Sigmoid colon (tissue), 7 donors: Measurements from ENCODE around the gene CD27. TPM values are rescaled to one million over a fixed set of nuclear protein-coding genes. Genes with fewer than 3 reads are reported as not detected.
"Not testable (repeated sequence)": the region's sequence is repeated elsewhere in the genome, so short reads cannot be mapped to it uniquely, and the experiment has no call there.

Experiments
- DNase-seq: peaks from one replicate; pipeline ENCODE4 v3.0.0-alpha.2; 2019
- H3K27ac ChIP-seq, 4 donors: fragments of 200-600 bp; sonication (generic); one replicate each; pipeline ENCODE4 v1.5.1; 2016 to 2019; ENCODE audit warnings: mild to moderate bottlenecking in 1 of 4
- H3K27me3 ChIP-seq, 3 donors: fragments of 200-600 bp; sonication (generic); one replicate each; pipeline ENCODE4 v1.5.1; 2019; ENCODE audit warnings: mild to moderate bottlenecking in 1 of 3
- H3K36me3 ChIP-seq, 4 donors: fragments of 200-600 bp; sonication (generic); one replicate each; pipeline ENCODE4 v1.5.1; 2016 to 2019
- H3K4me1 ChIP-seq, 4 donors: fragments of 200-600 bp; sonication (generic); one replicate each; pipeline ENCODE4 v1.5.1; 2017 to 2019
- H3K4me3 ChIP-seq, 4 donors: fragments of 200-600 bp; sonication (generic); one replicate each; pipeline ENCODE4 v1.5.1; 2017 to 2019; ENCODE audit warnings: mild to moderate bottlenecking in 2 of 4, moderate library complexity in 1 of 4
- H3K9me3 ChIP-seq, 4 donors: fragments of 200-600 bp in 3 of 4; sonication (generic) in 3 of 4; one replicate each; pipeline versions ENCODE4 v1.5.1 to v1.6.1; 2013 to 2019
- EP300 ChIP-seq, 4 donors: sonication (generic); formaldehyde crosslinking; IDR thresholded peaks; one replicate each; pipeline ENCODE4 v1.6.1; 2017; ENCODE audit warnings: antibody characterized with exemption in 4 of 4
- POLR2A ChIP-seq, 2 donors: fragments of 450-650 bp; IDR thresholded peaks; one replicate each; pipeline ENCODE4 v1.6.1; 2016; ENCODE audit warnings: antibody characterized with exemption in 2 of 2, mild to moderate bottlenecking in 2 of 2, moderate library complexity in 2 of 2
- POLR2AphosphoS5 ChIP-seq, 4 donors: sonication (generic); formaldehyde crosslinking; IDR thresholded peaks; one replicate each; pipeline ENCODE4 v1.6.1; 2017; ENCODE audit warnings: antibody characterized with exemption in 4 of 4
- WGBS, 2 donors: extraction: QIAGEN DNeasy Blood & Tissue Kit; methylation state at CpG; one replicate each; pipeline ENCODE4 v1.1.7; 2013; 5-methylcytosine and 5-hydroxymethylcytosine counted together
- intact Hi-C: fragments of 100-400 bp; cut with DNase I; formaldehyde crosslinking; loops from one replicate; pipeline ENCODE4 v1.15.1; 2023
- polyA plus RNA-seq, 3 donors: library from polyadenylated mRNA; stranded (reverse); fragments of 200-250 nt; gene quantifications; one replicate each; pipeline ENCODE4 v1.2.3, GENCODE V29; 2013
- total RNA-seq, 4 donors: library from RNA; depleted of rRNA; stranded (reverse); fragments of >200 nt; gene quantifications; one replicate each; pipeline ENCODE4 v1.1.0, GENCODE V29; 2016
- TF ChIP-seq, protein P1 (sequence below), 4 experiments: fragments of 450-650 bp in 3 of 4; fragments of 200-600 bp in 1 of 4; IDR thresholded peaks; one replicate each; pipeline ENCODE4 v1.5.1; 2016 to 2019; ENCODE audit warnings: antibody characterized with exemption in 4 of 4, mild to moderate bottlenecking in 3 of 4, moderate library complexity in 2 of 4
- donor health status: healthy with polysubstance abuse.
- donor health status: Bipolar disorder and iron deficiency.
- donor health status: healthy.

CD27 gene
- total and polyA plus RNA-seq, 7 donors: 0.60 to 29.0 (median 1.6) TPM; not detected in 3

DNA sequence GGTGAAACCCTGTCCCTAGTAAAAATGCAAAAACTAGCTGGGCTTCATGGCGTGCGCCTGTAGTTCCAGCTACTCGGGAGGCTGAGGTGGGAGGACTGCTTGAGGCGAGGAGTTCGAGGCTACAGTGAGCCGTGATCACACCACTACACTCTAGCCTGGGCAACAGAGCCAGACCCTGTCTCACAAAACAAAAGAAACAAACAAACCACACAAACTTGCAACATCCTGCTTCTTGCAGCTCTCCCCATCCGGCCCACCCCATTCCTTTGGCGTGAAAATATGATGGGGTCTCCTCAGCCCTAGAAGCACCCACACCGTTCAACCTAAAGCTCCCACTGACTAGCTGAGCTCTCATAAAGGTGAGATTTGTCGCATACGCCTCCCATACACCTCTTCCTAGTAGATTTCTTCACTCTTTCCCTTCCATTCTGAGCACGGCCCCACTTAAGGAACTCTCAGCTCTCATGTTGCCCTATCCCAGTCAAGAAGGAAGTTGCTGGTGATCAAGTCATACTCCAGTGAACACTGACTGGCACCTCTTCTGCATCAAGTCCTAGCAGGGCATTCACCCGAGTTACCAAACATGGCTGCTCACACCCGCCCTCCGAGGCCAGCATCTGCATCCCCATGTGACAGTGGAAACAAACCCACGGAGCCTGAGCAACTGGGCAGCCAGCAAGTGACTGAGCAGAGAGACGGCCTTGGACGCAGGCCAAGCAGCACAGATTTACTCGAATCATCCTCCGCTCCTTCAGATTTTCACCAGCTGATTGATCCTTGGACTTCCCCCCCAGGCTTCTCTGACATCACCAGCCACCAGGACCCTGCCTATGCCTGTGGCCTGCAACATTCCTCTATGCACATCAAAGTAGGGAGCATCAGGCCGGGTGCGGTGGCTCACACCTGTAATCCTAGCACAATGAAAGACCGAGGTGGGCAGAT, 18.9 kb upstream of the CD27 start:
- intact Hi-C loops: no loop called here
- Histone ChIP-seq H3K4me1 (peaks cover 0 to 23% (median 19%) of the 10 kb centered on the region in 4 donors), H3K36me3 (no peaks in the 10 kb centered on the region), H3K9me3 (no peaks in the 10 kb centered on the region), H3K27me3 (no peaks in the 10 kb centered on the region), H3K27ac (no peak overlapping the region), H3K4me3 (no peak overlapping the region)
- TF ChIP-seq, protein P1, sequence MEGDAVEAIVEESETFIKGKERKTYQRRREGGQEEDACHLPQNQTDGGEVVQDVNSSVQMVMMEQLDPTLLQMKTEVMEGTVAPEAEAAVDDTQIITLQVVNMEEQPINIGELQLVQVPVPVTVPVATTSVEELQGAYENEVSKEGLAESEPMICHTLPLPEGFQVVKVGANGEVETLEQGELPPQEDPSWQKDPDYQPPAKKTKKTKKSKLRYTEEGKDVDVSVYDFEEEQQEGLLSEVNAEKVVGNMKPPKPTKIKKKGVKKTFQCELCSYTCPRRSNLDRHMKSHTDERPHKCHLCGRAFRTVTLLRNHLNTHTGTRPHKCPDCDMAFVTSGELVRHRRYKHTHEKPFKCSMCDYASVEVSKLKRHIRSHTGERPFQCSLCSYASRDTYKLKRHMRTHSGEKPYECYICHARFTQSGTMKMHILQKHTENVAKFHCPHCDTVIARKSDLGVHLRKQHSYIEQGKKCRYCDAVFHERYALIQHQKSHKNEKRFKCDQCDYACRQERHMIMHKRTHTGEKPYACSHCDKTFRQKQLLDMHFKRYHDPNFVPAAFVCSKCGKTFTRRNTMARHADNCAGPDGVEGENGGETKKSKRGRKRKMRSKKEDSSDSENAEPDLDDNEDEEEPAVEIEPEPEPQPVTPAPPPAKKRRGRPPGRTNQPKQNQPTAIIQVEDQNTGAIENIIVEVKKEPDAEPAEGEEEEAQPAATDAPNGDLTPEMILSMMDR (IDR thresholded peaks at IDR 0.05): no peak
- TF ChIP-seq EP300 (IDR thresholded peaks at IDR 0.05): no peak
- no peak for TF ChIP-seq POLR2AphosphoS5 (IDR thresholded peaks at IDR 0.05)
- TF ChIP-seq POLR2A (IDR thresholded peaks at IDR 0.05): no peak
- 76 to 87% methylated on average over 23 of the region's 23 CpGs for WGBS, 2 donors
- DNase-seq: no peak

DNA sequence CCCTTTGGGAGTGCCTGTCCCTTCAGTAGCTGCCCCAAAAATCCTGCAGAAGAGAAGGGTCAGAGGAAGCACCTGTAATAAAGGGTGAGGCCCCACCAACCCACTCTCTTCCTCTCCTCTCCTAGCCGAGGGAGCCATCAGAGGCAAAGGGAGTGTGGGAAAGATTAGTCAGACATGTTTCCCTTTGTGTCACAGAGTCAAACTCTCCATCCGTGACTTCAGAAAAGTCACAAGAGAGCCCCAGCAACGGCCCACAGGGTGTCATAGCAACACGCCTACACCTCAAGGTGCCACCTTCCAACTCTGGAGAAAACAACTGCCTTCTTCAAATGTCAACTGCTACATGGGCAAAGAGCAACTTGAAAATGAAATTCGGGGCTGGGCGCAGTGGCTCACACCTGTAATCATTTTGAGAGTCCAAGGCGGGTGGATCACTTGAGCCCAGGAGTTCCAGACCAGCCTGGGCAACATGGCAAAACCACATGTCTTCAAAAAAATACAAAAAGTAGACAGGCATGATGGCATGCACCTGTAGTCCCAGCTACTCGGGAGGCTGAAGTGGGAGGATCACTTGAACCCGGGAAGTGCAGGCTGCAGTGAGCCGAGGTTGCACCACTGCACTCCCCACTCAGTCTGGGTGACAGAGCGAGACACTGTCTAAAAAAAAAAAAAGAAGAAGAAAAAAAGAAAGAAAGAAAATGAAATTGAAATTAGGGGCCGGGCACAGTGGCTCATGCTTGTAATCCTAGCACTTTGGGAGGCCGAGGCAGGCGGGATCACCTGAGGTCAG, 17.7 kb upstream of the CD27 start:
- intact Hi-C loops: no loop called here
- Histone ChIP-seq H3K4me3 (no peak overlapping the region), H3K36me3 (no peaks in the 10 kb centered on the region), H3K4me1 (peaks cover 0 to 26% (median 23%) of the 10 kb centered on the region in 4 donors), H3K27ac (no peak overlapping the region), H3K9me3 (no peaks in the 10 kb centered on the region), H3K27me3 (no peaks in the 10 kb centered on the region)
- whole genome bisulfite sequencing, 2 donors: 49 to 68% methylated on average over 14 of the region's 14 CpGs
- no peak for DNase-seq
- TF ChIP-seq POLR2A (IDR thresholded peaks at IDR 0.05): no peak
- no peak for TF ChIP-seq EP300 (IDR thresholded peaks at IDR 0.05)
- TF ChIP-seq POLR2AphosphoS5 (IDR thresholded peaks at IDR 0.05): no peak
- TF ChIP-seq, protein P1 (IDR thresholded peaks at IDR 0.05): no peak

DNA sequence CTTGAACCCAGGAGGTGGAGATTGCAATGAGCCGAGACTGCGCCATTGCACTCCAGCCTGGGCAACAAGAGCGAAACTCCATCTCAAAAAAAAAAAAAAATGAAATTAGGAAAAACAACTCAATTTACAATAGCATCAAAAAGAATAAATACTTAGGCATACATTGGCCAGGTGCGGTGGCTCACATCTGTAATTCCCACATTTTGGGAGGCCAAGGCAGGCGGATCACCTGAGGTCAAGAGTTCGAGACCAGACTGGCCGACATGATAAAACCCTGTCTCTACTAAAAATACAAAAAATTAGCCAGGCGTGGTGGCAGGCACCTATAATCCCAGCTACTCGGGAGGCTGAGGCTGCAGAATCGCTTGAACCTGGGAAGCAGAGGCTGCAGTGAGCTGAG, 17.0 kb upstream of the CD27 start:
- H3K9me3 ChIP-seq, H3K4me3 ChIP-seq, H3K27me3 ChIP-seq, H3K27ac ChIP-seq, intact Hi-C loops, H3K36me3 ChIP-seq, DNase-seq: not testable (repeated sequence)
- H3K4me1 ChIP-seq: peaks cover 0 to 26% (median 23%) of the 10 kb centered on the region in 4 donors
- 86 to 93% methylated on average over 10 of the region's 10 CpGs for WGBS, 2 donors

DNA sequence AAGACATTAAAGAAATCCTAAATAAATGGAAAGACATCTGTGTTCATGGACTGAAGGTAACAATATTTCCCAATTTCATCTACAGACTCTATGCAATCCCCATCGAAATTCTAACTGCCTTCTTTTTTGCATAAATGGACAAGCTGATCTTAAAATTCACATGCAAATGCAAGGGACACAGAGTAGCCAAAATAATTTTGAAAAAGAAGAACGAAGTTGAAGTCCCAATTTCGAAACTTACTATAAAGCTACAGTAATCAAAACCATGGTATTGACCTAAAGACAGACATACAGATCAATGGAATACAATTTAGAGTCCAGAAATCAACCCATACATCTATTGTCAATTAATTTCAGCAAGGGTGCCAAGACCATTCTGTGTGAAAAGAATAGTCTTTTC, 16.4 kb upstream of the CD27 start:
- DNase-seq: no peak
- 84 to 86% methylated on average over 3 of the region's 3 CpGs for WGBS, 2 donors
- intact Hi-C loops: no loop called here

More for the DNA sequence above, 16.4 kb upstream of the CD27 start:
- no peaks in the 10 kb centered on the region for H3K36me3 ChIP-seq
- H3K4me1 ChIP-seq: peaks cover 0 to 24% (median 22%) of the 10 kb centered on the region in 4 donors
- no peak overlapping the region for H3K4me3 ChIP-seq
- no peaks in the 10 kb centered on the region for H3K27me3 ChIP-seq
- H3K27ac ChIP-seq: no peak overlapping the region
- no peaks in the 10 kb centered on the region for H3K9me3 ChIP-seq
- TF ChIP-seq POLR2A (IDR thresholded peaks at IDR 0.05) (no peak), POLR2AphosphoS5 (IDR thresholded peaks at IDR 0.05) (no peak), EP300 (IDR thresholded peaks at IDR 0.05) (no peak)
- TF ChIP-seq, protein P1 (IDR thresholded peaks at IDR 0.05): no peak
